Measurements from ENCODE around the gene RPL19.
"Not testable (repeated sequence)": the region's sequence is repeated elsewhere in the genome, so short reads cannot be mapped to it uniquely, and the experiment has no call there.

The RPL19 gene

GRCh38 chr17:39200070-39200879 is at the start of gene RPL19:
TSS of gene RPL19 (plus strand) at chr17:39200283. CDS start at chr17:39200345, 62 bp downstream.
- DNase-seq: no peak

GRCh38 chr17:39150795-39151149 is 49.3 kb upstream of the RPL19 start:
- DNase-seq: no peak

- DNase-seq: no peak
Measured at GRCh38 chr17:39151150-39151942, 48.7 kb upstream of the RPL19 start, which contains the start of gene PLXDC1. TSS of gene PLXDC1 (minus strand) at chr17:39151637. CDS start at chr17:39151437, 200 bp downstream.

GRCh38 chr17:39151943-39152818 is 47.9 kb upstream of the RPL19 start:
- no peak for DNase-seq

GRCh38 chr17:39153599-39154051 is 46.5 kb upstream of the RPL19 start:
- peak; percentile 62 for DNase-seq

- no peak for DNase-seq
Measured at GRCh38 chr17:39155654-39156053, 44.4 kb upstream of the RPL19 start.

- no peak for DNase-seq
Measured at GRCh38 chr17:39156491-39156890, 43.6 kb upstream of the RPL19 start.

GRCh38 chr17:39158623-39159022 is 41.5 kb upstream of the RPL19 start:
- no peak for DNase-seq

- no peak for DNase-seq
Measured at GRCh38 chr17:39161962-39162361, 38.1 kb upstream of the RPL19 start.

GRCh38 chr17:39164675-39165143 is 35.4 kb upstream of the RPL19 start:
- DNase-seq: peak; percentile 34

- DNase-seq: no peak
Measured at GRCh38 chr17:39165178-39165840, 34.8 kb upstream of the RPL19 start.

GRCh38 chr17:39165841-39166349 is 34.2 kb upstream of the RPL19 start, which contains the start of gene ARL5C:
TSS of gene ARL5C (minus strand) at chr17:39166161. CDS start at chr17:39165760, 401 bp downstream.
- no peak for DNase-seq

- DNase-seq: no peak
Measured at GRCh38 chr17:39166437-39167335, 33.4 kb upstream of the RPL19 start.

GRCh38 chr17:39167476-39167875 is 32.6 kb upstream of the RPL19 start:
- DNase-seq: peak; percentile 86

- not testable (repeated sequence) for DNase-seq
Measured at GRCh38 chr17:39168503-39168902, 31.6 kb upstream of the RPL19 start.

GRCh38 chr17:39169101-39169500 is 31.0 kb upstream of the RPL19 start:
- DNase-seq: no peak

- DNase-seq: no peak
Measured at GRCh38 chr17:39169518-39169917, 30.6 kb upstream of the RPL19 start.

GRCh38 chr17:39170109-39170508 is 30.0 kb upstream of the RPL19 start:
- no peak for DNase-seq

GRCh38 chr17:39170558-39170957 is 29.5 kb upstream of the RPL19 start:
- no peak for DNase-seq

- no peak for DNase-seq
Measured at GRCh38 chr17:39171933-39172332, 28.1 kb upstream of the RPL19 start.

- DNase-seq: no peak
Measured at GRCh38 chr17:39173080-39173479, 27.0 kb upstream of the RPL19 start.

All from SIG-M5 (cell line).